Choroid plexus epithelial cell (primary cell): ENCODE measurements around the gene AIPL1.

Experiments
- DNase-seq: peaks from one replicate; pipeline ENCODE4 v3.0.0-alpha.2; 2010; ENCODE audit warnings: low read depth
- H3K4me3 ChIP-seq: 2 replicates; pipeline ENCODE4 v1.5.1; 2011; ENCODE audit warnings: low read depth, mild to moderate bottlenecking, control low read depth, low read length, moderate library complexity
- CTCF ChIP-seq: conservative IDR thresholded peaks from 2 replicates; pipeline ENCODE4 v1.5.1; 2011; ENCODE audit warnings: low read depth, mild to moderate bottlenecking, control low read depth, inconsistent platforms, low read length, moderate library complexity

AIPL1 gene

DNA sequence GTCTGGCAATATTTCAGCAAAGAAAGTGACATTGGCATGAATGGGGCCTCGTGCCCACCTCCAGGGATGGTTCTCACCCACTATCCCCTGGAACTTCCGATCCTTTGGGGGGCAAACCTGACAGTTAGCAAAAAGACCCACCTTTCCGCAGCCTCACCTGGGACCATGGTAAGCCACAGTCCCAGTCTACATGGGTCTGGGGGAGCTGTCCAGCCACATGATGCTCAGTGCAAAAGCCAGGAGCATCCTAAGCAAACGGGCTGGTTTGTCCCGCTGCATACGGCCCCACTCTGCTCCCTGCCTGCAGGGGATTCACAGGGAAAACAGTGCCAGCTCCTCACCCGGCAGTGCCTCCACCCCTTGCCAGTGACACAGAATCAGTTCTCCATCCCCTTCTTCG is 19.3 kb downstream of the AIPL1 start:
- DNase-seq, result no peak
- H3K4me3 ChIP-seq, result no peak overlapping the region
- no peak for TF ChIP-seq CTCF

- peak; percentile 68 for TF ChIP-seq CTCF
- no peak overlapping the region for H3K4me3 ChIP-seq
- DNase-seq, result peak; percentile 77
Measured at GRCh38 chr17:6413065-6413464, 21.9 kb downstream of the AIPL1 start.

- TF ChIP-seq CTCF, result no peak
- H3K4me3 ChIP-seq, result no peak overlapping the region
- DNase-seq, result no peak
Measured at GRCh38 chr17:6408735-6409134, 26.2 kb downstream of the AIPL1 start.

GRCh38 chr17:6408276-6408675 is 26.6 kb downstream of the AIPL1 start:
- no peak for TF ChIP-seq CTCF
- DNase-seq, result no peak
- no peak overlapping the region for H3K4me3 ChIP-seq

DNA sequence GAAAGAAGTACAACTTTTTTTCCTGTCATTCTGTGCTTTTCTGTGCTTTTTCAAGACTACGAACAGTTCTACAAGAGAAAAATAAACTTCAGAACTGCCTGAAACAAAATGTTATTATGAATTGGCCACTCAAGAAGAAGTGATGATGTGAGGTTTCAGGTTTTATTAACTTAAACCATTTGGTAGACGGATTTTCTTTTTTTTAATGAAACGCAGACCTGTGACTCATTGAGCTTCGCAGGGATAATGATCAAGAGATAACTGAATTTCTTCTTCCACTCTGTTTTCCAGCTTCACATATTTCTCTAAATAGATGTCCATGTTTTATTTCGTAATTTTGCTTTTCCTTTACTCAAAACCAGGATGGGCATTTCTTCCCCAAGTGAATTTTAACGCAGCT is 32.7 kb downstream of the AIPL1 start:
- no peak overlapping the region for H3K4me3 ChIP-seq
- DNase-seq, result no peak
- TF ChIP-seq CTCF, result no peak

- no peak for TF ChIP-seq CTCF
- no peak for DNase-seq
- H3K4me3 ChIP-seq, result no peak overlapping the region
Measured at GRCh38 chr17:6398955-6399354, 36.0 kb downstream of the AIPL1 start.

GRCh38 chr17:6394055-6394606 is 40.8 kb downstream of the AIPL1 start:
- no peak overlapping the region for H3K4me3 ChIP-seq
- TF ChIP-seq CTCF, result no peak
- no peak for DNase-seq
